HCT116 (cell line): Measurements from ENCODE around the gene C3orf22.

Experiments
- CEBPB ChIP-seq: IDR thresholded peaks from 2 replicates; pipeline ENCODE4 v1.6.1; 2012; ENCODE audit warnings: low read depth
- EZH2phosphoT487 ChIP-seq: fragments of 200-600 bp; IDR thresholded peaks from 2 replicates; pipeline ENCODE4 v1.6.1; 2018; ENCODE audit warnings: antibody characterized with exemption, borderline replicate concordance
- TF ChIP-seq, protein P1 (sequence below), 3 experiments: fragments of 200-600 bp in 1 of 3; sonication (generic) in 1 of 3; IDR thresholded peaks in 2 of 3; conservative IDR thresholded peaks in 1 of 3; 2 replicates each; pipeline ENCODE4 v1.5.1; 2012 to 2017; ENCODE audit warnings: low read depth in 2 of 3, low read length in 2 of 3, antibody characterized with exemption in 1 of 3, borderline replicate concordance in 1 of 3, control low read depth in 1 of 3, mild to moderate bottlenecking in 1 of 3, mixed read lengths in 1 of 3, mixed run types in 1 of 3, moderate library complexity in 1 of 3; ENCODE audit not compliant: insufficient read depth in 1 of 3

DNA sequence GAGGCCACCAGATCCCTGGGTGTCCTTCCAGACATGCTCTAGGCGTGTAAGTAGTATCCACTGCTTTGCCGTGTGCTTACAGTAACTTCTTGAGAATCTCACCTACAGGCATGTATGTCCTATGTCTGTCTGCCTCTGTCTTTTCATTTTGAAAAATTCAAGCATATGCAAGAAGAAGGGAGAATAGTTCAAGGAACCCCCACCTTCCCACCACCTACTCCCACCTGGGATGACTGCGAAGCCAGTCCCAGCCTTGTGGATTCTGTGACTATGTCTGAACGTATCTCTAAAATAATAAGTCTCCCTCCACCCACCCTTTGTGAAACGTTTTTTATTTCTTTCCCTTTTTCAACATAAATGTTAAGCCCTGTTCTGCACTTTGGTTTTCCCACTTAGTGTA is 19.8 kb downstream of the C3orf22 start:
- TF ChIP-seq CEBPB (no peak), EZH2phosphoT487 (no peak)
- TF ChIP-seq, protein P1, sequence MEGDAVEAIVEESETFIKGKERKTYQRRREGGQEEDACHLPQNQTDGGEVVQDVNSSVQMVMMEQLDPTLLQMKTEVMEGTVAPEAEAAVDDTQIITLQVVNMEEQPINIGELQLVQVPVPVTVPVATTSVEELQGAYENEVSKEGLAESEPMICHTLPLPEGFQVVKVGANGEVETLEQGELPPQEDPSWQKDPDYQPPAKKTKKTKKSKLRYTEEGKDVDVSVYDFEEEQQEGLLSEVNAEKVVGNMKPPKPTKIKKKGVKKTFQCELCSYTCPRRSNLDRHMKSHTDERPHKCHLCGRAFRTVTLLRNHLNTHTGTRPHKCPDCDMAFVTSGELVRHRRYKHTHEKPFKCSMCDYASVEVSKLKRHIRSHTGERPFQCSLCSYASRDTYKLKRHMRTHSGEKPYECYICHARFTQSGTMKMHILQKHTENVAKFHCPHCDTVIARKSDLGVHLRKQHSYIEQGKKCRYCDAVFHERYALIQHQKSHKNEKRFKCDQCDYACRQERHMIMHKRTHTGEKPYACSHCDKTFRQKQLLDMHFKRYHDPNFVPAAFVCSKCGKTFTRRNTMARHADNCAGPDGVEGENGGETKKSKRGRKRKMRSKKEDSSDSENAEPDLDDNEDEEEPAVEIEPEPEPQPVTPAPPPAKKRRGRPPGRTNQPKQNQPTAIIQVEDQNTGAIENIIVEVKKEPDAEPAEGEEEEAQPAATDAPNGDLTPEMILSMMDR (IDR thresholded peaks at IDR 0.05 in 2 of 3, conservative IDR thresholded peaks at IDR 0.05 in 1 of 3; ENCODE audit: borderline replicate concordance in 1 of 3, insufficient read depth in 1 of 3, low read depth in 2 of 3, low read length in 2 of 3): no peak
